Kidney (tissue), 14 donors: ENCODE results near the gene LSM14B. TPM values are rescaled to one million over a fixed set of nuclear protein-coding genes. Genes with fewer than 3 reads are reported as not detected.

Source experiments
- DNase-seq, 5 donors: peaks; one replicate each; pipeline ENCODE4 v3.0.0-alpha.2; 2013 to 2020
- FAIRE-seq: peaks from 2 replicates; lab custom pipeline; 2012; peaks lifted over from hg19 to GRCh38; lab: Jason Lieb, UNC
- H3K27ac ChIP-seq, 2 donors: one replicate each; pipeline ENCODE4 v1.7.0; 2013; ENCODE audit warnings: low read depth in 2 of 2, low read length in 2 of 2, inconsistent platforms in 1 of 2
- H3K27me3 ChIP-seq: one replicate; pipeline ENCODE4 v1.7.1; 2013; ENCODE audit warnings: low read length, inconsistent platforms; ENCODE audit not compliant: control insufficient read depth, insufficient read depth
- H3K36me3 ChIP-seq, 3 donors: one replicate each; pipeline versions ENCODE4 v1.7.0 to v1.7.1; 2013; ENCODE audit warnings: low read length in 3 of 3, control low read depth in 1 of 3, inconsistent platforms in 1 of 3; ENCODE audit not compliant: insufficient read depth in 3 of 3, control insufficient read depth in 2 of 3
- H3K4me1 ChIP-seq, 3 donors: one replicate each; pipeline versions ENCODE4 v1.7.0 to v1.7.1; 2013; ENCODE audit warnings: low read length in 3 of 3, inconsistent platforms in 1 of 3, low read depth in 1 of 3; ENCODE audit not compliant: control insufficient read depth in 2 of 3, insufficient read depth in 2 of 3
- H3K4me3 ChIP-seq, 3 donors: one replicate each; pipeline versions ENCODE4 v1.7.0 to v1.8.1; 2013; ENCODE audit warnings: low read length in 3 of 3, control low read depth in 1 of 3, inconsistent platforms in 1 of 3
- H3K9ac ChIP-seq, 3 donors: one replicate each; pipeline versions ENCODE4 v1.7.0 to v1.7.1; 2013; ENCODE audit warnings: low read length in 3 of 3, control low read depth in 1 of 3, inconsistent platforms in 1 of 3
- H3K9me3 ChIP-seq, 3 donors: one replicate each; pipeline versions ENCODE4 v1.7.0 to v1.7.1; 2013; ENCODE audit warnings: low read length in 3 of 3, control low read depth in 1 of 3, inconsistent platforms in 1 of 3; ENCODE audit not compliant: control insufficient read depth in 2 of 3, insufficient read depth in 1 of 3
- CTCF ChIP-seq: IDR thresholded peaks from 3 replicates; pipeline ENCODE4 v1.5.1; 2012; ENCODE audit warnings: mild to moderate bottlenecking, moderate library complexity, borderline replicate concordance; ENCODE audit not compliant: insufficient read depth; ENCODE audit errors: extremely low read depth
- intact Hi-C: fragments of 100-400 bp; cut with DNase I; formaldehyde crosslinking; loops from one replicate; pipeline ENCODE4 v1.11.1; 2022
- polyA plus RNA-seq: library from polyadenylated mRNA; stranded (reverse); fragments of 350-450 nt; fragmentation: Illumina TruSeq; extraction: RNeasy Lipid Tissue Mini Kit (QIAGEN cat#74804); gene quantifications from one replicate; pipeline ENCODE4 v1.2.3, GENCODE V29; 2014; ENCODE audit warnings: low read depth, low replicate concordance; ENCODE audit not compliant: insufficient read depth
- total RNA-seq: library from RNA; stranded (reverse); fragmentation: NEBNext Ultra II Directional; extraction: Animal tissue kit (Norgen Biotek cat#: 25700); gene quantifications from one replicate; pipeline ENCODE4 v1.2.1, GENCODE V29; 2021
- donor health status: control.
- donor health status: control.
- donor health status: control.
- donor health status: control.
- donor health status: control.
- donor health status: DM: yes; HTN: yes; CAD: no.
- donor health status: Normal renal cell carcinoma (clear cell type).

The LSM14B gene
- total and polyA plus RNA-seq, 2 donors from 2014 or later, result 18.0 to 31.6 TPM

GRCh38 chr20:62177307-62177706, 55.0 kb downstream of the LSM14B start:
- peaks cover 3 to 18% (median 8%) of the 10 kb centered on the region in 3 donors for H3K36me3 ChIP-seq
- no peak overlapping the region for H3K27ac ChIP-seq
- DNase-seq (peak in 2 of 5 donors; percentile 46 to 56), FAIRE-seq (no peak)
- no peaks in the 10 kb centered on the region for H3K9me3 ChIP-seq
- no peaks in the 10 kb centered on the region for H3K4me1 ChIP-seq
- H3K27me3 ChIP-seq, result no peaks in the 10 kb centered on the region
- no peak for TF ChIP-seq CTCF
- intact Hi-C loops, result no loop called here
- no peak overlapping the region for H3K4me3 ChIP-seq
- no peak overlapping the region for H3K9ac ChIP-seq

GRCh38 chr20:62178316-62179161, 56.3 kb downstream of the LSM14B start:
- Histone ChIP-seq H3K27ac (no peak overlapping the region), H3K36me3 (peaks cover 3 to 18% (median 8%) of the 10 kb centered on the region in 3 donors), H3K9me3 (no peaks in the 10 kb centered on the region), H3K27me3 (no peaks in the 10 kb centered on the region), H3K4me1 (peaks cover 0 to 3% (median 0%) of the 10 kb centered on the region in 3 donors), H3K4me3 (no peak overlapping the region), H3K9ac (no peak overlapping the region)
- intact Hi-C loops, result no loop called here
- DNase-seq (no peak), FAIRE-seq (no peak)
- TF ChIP-seq CTCF, result no peak

GRCh38 chr20:62179162-62179504, 56.9 kb downstream of the LSM14B start:
- TF ChIP-seq CTCF, result no peak
- intact Hi-C loops, result no loop called here

More at GRCh38 chr20:62179162-62179504, 56.9 kb downstream of the LSM14B start:
- DNase-seq, result no peak
- Histone ChIP-seq H3K9me3 (no peaks in the 10 kb centered on the region), H3K9ac (no peak overlapping the region), H3K27ac (no peak overlapping the region), H3K27me3 (no peaks in the 10 kb centered on the region), H3K36me3 (peaks cover 3 to 18% (median 8%) of the 10 kb centered on the region in 3 donors), H3K4me3 (no peak overlapping the region), H3K4me1 (peaks cover 0 to 6% (median 0%) of the 10 kb centered on the region in 3 donors)
- FAIRE-seq, result no peak
